GM18517 (cell line): Measurements from ENCODE around the gene ABTB2.

Experiments used
- ATAC-seq: cut with Tn5 transposase; IDR thresholded peaks from one replicate; pipeline ENCODE4 v1.9.1; 2021; ENCODE audit warnings: mild to moderate bottlenecking, moderate library complexity; ENCODE audit not compliant: unreplicated experiment

The ABTB2 gene

GRCh38 chr11:34317666-34318065 lies 40.1 kb downstream of the ABTB2 start:
- no peak for ATAC-seq

GRCh38 chr11:34317036-34317360 lies 40.8 kb downstream of the ABTB2 start:
- ATAC-seq: no peak

- ATAC-seq: no peak
Observed at GRCh38 chr11:34316347-34317035, 41.3 kb downstream of the ABTB2 start.

DNA sequence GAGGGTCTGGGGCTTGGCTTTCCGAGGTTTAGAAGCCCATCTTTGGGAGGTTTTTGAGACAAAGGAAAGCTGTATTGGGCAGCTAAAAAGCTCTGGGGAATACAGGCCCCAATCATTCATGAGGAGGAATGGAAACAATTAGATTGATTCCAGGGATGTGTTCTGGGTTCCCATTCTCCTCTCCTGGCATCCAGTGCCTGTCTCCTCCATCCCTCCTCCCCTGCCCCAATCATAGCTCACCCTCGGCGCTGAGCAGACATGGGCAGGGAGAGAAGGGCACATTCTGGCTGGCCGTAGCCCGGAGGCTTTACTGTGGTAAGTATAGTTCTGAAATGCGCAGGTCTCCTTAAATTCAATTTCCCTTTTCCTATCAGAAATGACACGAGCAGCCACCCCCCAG lies 42.4 kb downstream of the ABTB2 start:
- no peak for ATAC-seq

- ATAC-seq: no peak
Observed at GRCh38 chr11:34314936-34315335, 42.9 kb downstream of the ABTB2 start.

- ATAC-seq: no peak
Observed at GRCh38 chr11:34314176-34314575, 43.6 kb downstream of the ABTB2 start.

DNA sequence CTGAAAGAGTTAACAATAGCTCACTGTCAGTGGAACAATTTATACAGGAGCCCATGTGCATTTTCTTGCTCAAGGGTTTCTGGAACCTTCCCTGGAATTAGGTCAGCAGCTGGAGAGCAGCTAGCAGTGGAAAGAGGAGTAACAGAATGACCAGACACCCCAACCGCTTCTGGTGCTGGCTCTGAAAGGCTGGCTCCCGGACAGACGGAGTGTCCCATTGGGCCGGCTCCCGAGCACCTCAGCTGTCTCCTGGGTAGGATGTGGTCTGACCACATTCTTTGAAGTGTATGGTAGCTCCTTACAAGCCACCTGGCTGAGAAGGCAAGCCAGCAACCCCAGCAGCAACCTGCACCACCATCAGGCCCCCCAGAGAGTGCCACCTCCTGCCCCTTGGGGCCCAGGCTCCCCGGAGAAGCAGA lies 44.7 kb downstream of the ABTB2 start:
- peak; percentile 90 for ATAC-seq

GRCh38 chr11:34311126-34311525 lies 46.7 kb downstream of the ABTB2 start:
- no peak for ATAC-seq

DNA sequence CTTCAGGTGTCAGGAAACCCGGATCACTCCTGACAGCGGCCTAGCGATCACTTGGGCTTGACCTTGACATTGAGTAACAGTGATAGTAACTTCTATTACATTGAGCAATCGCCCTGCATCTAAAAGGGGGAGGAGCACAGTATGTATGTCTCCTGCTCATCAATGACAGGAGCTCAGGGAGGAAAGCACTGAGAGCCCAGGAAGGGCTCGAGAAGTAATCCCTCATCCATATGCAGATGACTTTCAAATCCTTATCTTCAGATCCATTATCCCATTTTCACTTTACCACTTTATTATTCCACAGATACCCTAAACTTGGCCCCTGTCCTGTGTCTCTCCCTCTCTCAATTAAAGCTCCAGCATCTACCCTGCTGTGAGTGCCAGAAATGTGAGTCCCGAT lies 47.8 kb downstream of the ABTB2 start:
- ATAC-seq: no peak

DNA sequence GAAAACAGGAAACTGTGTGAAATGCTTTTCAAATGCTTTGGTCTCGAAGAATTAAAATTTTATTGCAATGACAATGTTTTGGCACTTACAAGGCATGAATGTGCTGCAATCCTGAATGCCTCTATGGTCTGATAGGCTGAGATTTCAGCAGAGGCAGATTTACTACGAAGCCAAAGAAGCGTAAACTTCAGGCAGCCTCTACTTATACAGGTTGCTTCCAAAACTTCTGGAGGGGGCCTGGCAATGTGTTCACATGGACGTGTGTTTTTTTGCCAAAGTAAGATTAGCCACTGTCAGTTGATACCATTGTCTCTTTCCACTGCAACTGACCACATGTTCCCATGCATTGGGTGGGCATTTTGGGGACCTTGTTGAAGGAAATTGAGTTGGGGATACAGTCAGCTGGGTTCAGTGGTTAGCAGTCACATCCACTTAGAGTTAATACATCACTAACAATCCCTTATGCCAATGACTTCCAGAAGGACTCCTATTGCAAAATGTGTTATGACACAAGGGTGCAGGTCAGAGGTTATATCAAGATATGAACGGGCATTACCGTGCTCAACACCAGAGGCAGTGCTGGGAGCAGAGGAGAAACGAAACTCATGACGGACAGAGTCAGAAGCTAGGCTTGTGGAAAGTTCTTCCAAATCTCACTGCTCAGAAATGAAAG lies 48.8 kb downstream of the ABTB2 start:
- no peak for ATAC-seq

- no peak for ATAC-seq
Observed at GRCh38 chr11:34308049-34308912, 49.5 kb downstream of the ABTB2 start.

DNA sequence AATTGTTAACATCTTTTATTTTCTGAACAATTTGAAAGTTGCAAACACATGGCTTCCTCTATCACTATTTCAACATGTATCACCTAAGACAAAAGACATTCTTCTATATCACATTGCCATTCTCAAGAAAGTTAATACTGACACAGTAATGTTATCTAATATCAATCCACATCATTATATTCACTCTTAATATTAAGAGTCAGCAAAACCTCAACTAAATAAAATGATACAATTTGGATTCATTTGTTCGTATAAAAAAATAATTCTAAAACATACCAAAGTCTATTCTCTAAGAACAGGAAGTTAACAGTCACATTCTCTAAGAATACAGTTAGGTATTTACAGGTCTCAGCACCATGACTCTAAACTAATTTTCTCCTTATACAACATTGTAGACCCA lies 52.0 kb downstream of the ABTB2 start:
- ATAC-seq: no peak

DNA sequence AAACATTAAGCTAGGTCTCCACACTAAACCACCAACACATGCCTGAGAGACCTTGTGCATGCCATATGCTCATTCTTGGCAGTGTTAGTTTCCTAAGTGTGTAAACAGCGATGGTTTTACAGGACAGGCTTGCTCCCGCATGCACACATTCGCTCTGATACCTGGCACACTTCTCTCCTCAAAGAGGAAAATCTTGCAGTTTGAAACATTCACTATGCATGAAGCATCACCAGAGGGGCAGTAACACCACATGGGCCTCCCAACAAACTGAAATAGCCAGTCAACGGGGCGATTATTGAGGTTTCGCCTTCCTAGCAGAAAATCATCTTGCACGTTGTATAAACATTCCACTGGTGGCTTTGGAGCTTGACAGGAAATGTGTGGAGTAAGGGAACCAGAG lies 52.6 kb downstream of the ABTB2 start:
- ATAC-seq: no peak

DNA sequence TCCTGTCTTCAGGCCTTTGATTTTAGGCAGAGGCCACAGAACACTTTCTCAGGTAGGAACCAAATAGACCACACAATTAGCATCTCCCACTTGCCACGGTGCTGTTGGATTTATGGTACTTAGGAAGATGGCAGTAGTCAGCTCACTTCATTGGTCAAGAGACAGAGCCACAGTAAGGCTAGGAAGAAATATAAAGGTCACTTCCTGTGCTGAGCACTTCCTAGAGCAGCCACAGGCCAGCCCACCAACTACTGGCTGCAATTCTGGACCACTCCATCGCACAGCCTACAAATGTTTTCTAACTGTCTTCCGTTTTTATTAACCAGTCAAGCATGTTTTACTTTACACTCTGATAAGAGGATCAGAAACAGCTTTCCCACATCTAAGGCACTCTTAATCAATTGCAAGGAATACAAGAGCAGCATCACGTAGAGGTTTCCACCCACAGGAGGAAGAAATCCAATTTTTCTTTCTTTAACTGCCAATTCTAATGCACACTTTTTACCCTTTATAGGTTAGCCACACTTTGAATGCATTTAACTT lies 54.7 kb downstream of the ABTB2 start:
- ATAC-seq: no peak

DNA sequence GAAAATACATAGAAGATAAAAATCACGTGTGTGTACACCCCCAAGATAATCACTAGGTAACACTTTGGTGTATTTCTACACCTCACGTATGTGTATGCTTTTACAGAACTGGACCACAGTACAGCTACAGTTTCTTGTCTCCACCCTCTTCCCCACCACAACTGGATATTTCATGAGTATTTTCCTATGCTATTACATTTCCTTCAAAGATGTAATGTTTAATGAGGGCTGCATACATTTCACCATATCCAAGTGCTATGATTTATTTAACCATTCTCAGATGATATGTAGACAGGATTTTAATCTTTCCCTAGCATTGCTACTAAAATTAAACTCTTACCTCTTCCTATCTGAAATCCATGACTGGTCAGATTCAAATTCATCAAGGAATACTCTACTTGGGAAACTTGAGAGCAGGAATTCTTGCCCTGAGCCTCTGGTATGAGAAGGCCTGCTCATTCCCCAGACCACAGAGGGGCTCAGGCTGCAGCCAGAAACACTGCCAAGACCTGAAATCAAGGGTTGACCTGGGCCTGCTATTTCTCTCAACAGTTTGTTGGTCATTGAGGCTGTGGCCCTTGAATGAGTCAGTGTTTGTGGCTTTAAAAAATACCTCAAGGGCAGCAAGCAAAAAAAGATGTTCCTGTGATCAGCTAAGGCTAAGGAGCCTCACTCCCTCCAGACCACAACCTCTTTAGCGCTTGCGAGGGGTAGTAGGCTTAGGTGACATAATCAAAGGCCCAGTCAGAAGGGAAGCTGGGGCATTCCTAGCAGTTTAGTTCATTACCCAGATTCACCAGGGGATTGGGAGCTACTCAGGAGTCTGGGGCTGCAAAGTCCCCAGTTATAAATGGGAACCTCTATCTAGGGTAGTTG lies 55.5 kb downstream of the ABTB2 start:
- ATAC-seq: no peak

DNA sequence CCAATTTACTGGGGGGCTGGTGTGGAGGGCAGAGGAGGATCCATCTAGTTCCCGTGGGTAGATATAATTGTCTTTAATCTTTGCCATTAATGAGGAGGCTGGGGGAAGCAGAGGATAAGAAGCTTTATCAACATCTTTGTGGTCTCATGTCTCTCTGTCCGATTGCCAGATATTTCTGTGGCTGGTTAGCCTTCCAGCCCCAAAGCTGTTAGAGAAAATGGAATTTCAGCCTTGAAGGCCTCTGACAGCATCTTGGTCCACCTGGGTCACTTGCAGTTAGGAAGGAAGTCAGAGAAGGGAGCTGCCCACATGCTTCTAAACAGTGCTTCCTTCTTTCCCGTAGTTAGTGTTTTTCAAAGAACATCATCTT lies 56.9 kb downstream of the ABTB2 start:
- no peak for ATAC-seq

- ATAC-seq: no peak
Observed at GRCh38 chr11:34300026-34300925, 57.5 kb downstream of the ABTB2 start.

GRCh38 chr11:34299284-34299972 lies 58.4 kb downstream of the ABTB2 start:
- no peak for ATAC-seq

DNA sequence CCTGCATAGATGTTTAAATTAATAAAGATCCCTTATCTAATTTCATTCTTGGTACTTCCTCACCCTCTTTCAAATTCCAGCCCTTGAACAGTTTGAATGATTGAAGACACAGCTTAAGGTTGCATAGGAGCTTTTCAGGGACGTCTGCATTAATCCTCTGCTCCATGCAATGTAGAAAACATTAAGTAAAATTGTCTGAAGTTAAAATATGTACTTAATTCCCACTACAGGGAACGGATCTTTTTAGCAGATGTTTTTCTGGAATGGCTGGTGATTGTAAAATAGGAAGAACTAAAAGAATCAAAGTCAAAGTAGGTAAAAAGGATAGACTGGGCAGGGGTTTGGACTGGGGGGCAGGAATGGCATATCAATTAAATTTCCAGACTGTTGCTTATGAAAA lies 58.9 kb downstream of the ABTB2 start:
- no peak for ATAC-seq
